Aorta (tissue), 5 donors: ENCODE results near the gene WDPCP. TPM values are rescaled to one million over a fixed set of nuclear protein-coding genes. Genes with fewer than 3 reads are reported as not detected.
"Not testable (repeated sequence)": the region's sequence is repeated elsewhere in the genome, so short reads cannot be mapped to it uniquely, and the experiment has no call there.

ENCODE experiments used
- ATAC-seq: fragments of 200-7000 bp; cut with Tn5 transposase; one replicate; pipeline ENCODE4 v1.9.1; 2022; ENCODE audit warnings: moderate library complexity; ENCODE audit not compliant: low FRiP score
- DNase-seq, 2 donors: peaks; one replicate each; pipeline ENCODE4 v3.0.0-alpha.2; 2020
- H3K27ac ChIP-seq, 2 donors: one replicate each; pipeline ENCODE4 v1.5.1; 2013; ENCODE audit warnings: low read length in 2 of 2, mild to moderate bottlenecking in 2 of 2, moderate library complexity in 2 of 2, control low read depth in 1 of 2, inconsistent platforms in 1 of 2, low read depth in 1 of 2
- H3K27me3 ChIP-seq, 2 donors: one replicate each; pipeline ENCODE4 v1.6.1; 2013; ENCODE audit warnings: control low read depth in 1 of 2, low read length in 1 of 2, mild to moderate bottlenecking in 1 of 2, moderate library complexity in 1 of 2; ENCODE audit not compliant: insufficient read depth in 2 of 2, control insufficient read depth in 1 of 2
- H3K36me3 ChIP-seq, 2 donors: one replicate each; pipeline ENCODE4 v1.6.1; 2013; ENCODE audit warnings: control low read depth in 1 of 2, low read length in 1 of 2, mild to moderate bottlenecking in 1 of 2; ENCODE audit not compliant: insufficient read depth in 2 of 2, control insufficient read depth in 1 of 2
- H3K4me1 ChIP-seq, 2 donors: one replicate each; pipeline ENCODE4 v1.6.1; 2013; ENCODE audit warnings: low read length in 2 of 2, control low read depth in 1 of 2, mild to moderate bottlenecking in 1 of 2, moderate library complexity in 1 of 2; ENCODE audit not compliant: insufficient read depth in 2 of 2, control insufficient read depth in 1 of 2
- H3K4me3 ChIP-seq, 2 donors: one replicate each; pipeline ENCODE4 v1.5.1; 2013; ENCODE audit warnings: low read length in 2 of 2, control low read depth in 1 of 2, mild to moderate bottlenecking in 1 of 2
- H3K9me3 ChIP-seq: one replicate; pipeline ENCODE4 v1.6.1; 2013; ENCODE audit warnings: mild to moderate bottlenecking, low read length; ENCODE audit not compliant: control insufficient read depth
- WGBS, 2 donors: extraction: QIAGEN DNeasy Blood & Tissue Kit; methylation state at CpG; one replicate each; pipeline ENCODE4 v1.1.7; 2013; 5-methylcytosine and 5-hydroxymethylcytosine counted together
- intact Hi-C, 2 donors: fragments of 100-400 bp; cut with DNase I; formaldehyde crosslinking; loops; one replicate each; pipeline versions ENCODE4 v1.14.2 to v1.15.0; 2022
- polyA plus RNA-seq, 2 donors: library from polyadenylated mRNA; stranded (reverse); fragments of 200-250 nt; gene quantifications; one replicate each; pipeline ENCODE4 v1.2.3, GENCODE V29; 2013
- total RNA-seq, 2 donors: library from RNA; stranded (reverse); fragmentation: NEBNext Ultra II Directional; extraction: Animal tissue kit (Norgen Biotek cat#: 25700); gene quantifications; one replicate each; pipeline ENCODE4 v1.2.1, GENCODE V29; 2021
- donor health status: healthy with polysubstance abuse.
- donor health status: Bipolar disorder and iron deficiency.
- donor health status: DM: no; HTN: no; CAD: no.
- donor health status: DM: no; HTN: no; CAD: no.
- donor health status: DM: yes; HTN: yes; CAD: no.

Gene WDPCP
- total and polyA plus RNA-seq, 4 donors: 2.9 to 20.8 (median 15.3) TPM

GRCh38 chr2:63323662-63324061 lies 264.6 kb downstream of the WDPCP start:
- H3K4me3 ChIP-seq, H3K9me3 ChIP-seq, H3K27me3 ChIP-seq, ATAC-seq, intact Hi-C loops, H3K4me1 ChIP-seq, H3K36me3 ChIP-seq, H3K27ac ChIP-seq, DNase-seq: not testable (repeated sequence)
- WGBS, 2 donors: 86 to 89% methylated on average over 11 of the region's 11 CpGs

- H3K9me3 ChIP-seq, intact Hi-C loops, H3K4me3 ChIP-seq, DNase-seq, H3K27me3 ChIP-seq, ATAC-seq, H3K27ac ChIP-seq, H3K36me3 ChIP-seq, H3K4me1 ChIP-seq: not testable (repeated sequence)
- 68 to 93% methylated on average over 2 of the region's 2 CpGs for WGBS, 2 donors
Measured at GRCh38 chr2:63321973-63322372, 266.3 kb downstream of the WDPCP start.

GRCh38 chr2:63320669-63321068 lies 267.6 kb downstream of the WDPCP start:
- Histone ChIP-seq H3K4me1 (no peaks in the 10 kb centered on the region), H3K4me3 (no peak overlapping the region), H3K9me3 (peaks cover 2% of the 10 kb centered on the region), H3K36me3 (no peaks in the 10 kb centered on the region), H3K27me3 (no peaks in the 10 kb centered on the region), H3K27ac (no peak overlapping the region)
- intact Hi-C loops: no loop called here
- DNase-seq (no peak), ATAC-seq (no peak)

GRCh38 chr2:63310614-63311013 lies 277.7 kb downstream of the WDPCP start:
- H3K9me3 ChIP-seq: no peaks in the 10 kb centered on the region
- no peak for ATAC-seq
- DNase-seq: no peak
- no peaks in the 10 kb centered on the region for H3K36me3 ChIP-seq
- H3K4me1 ChIP-seq: no peaks in the 10 kb centered on the region
- no peak overlapping the region for H3K27ac ChIP-seq
- no peaks in the 10 kb centered on the region for H3K27me3 ChIP-seq
- peak overlapping the region in 1 of 2 donors; percentile 8 for H3K4me3 ChIP-seq
- 77 to 84% methylated on average over 1 of the region's 1 CpG for WGBS, 2 donors
- intact Hi-C loops: no loop called here

GRCh38 chr2:63301481-63301880 lies 286.8 kb downstream of the WDPCP start:
- intact Hi-C loops: no loop called here
- Histone ChIP-seq H3K4me1 (no peaks in the 10 kb centered on the region), H3K27me3 (no peaks in the 10 kb centered on the region), H3K4me3 (no peak overlapping the region), H3K27ac (no peak overlapping the region), H3K9me3 (peaks cover 15% of the 10 kb centered on the region), H3K36me3 (peaks cover 3 to 9% of the 10 kb centered on the region in 2 donors)
- DNase-seq (no peak), ATAC-seq (no peak)
- 94 to 96% methylated on average over 1 of the region's 1 CpG for WGBS, 2 donors

GRCh38 chr2:63300835-63301234 lies 287.4 kb downstream of the WDPCP start:
- DNase-seq (no peak), ATAC-seq (no peak)
- Histone ChIP-seq H3K27me3 (no peaks in the 10 kb centered on the region), H3K4me3 (no peak overlapping the region), H3K9me3 (peaks cover 15% of the 10 kb centered on the region), H3K36me3 (peaks cover 3 to 9% of the 10 kb centered on the region in 2 donors), H3K27ac (no peak overlapping the region), H3K4me1 (no peaks in the 10 kb centered on the region)
- intact Hi-C loops: no loop called here
- WGBS, 2 donors: 98 to 100% methylated on average over 2 of the region's 2 CpGs

- Histone ChIP-seq H3K4me3 (no peak overlapping the region), H3K27ac (no peak overlapping the region), H3K4me1 (no peaks in the 10 kb centered on the region), H3K9me3 (peaks cover 8% of the 10 kb centered on the region), H3K27me3 (no peaks in the 10 kb centered on the region), H3K36me3 (no peaks in the 10 kb centered on the region)
- no peak for ATAC-seq
- DNase-seq: no peak
- WGBS, 2 donors: 96 to 100% methylated on average over 1 of the region's 1 CpG
- intact Hi-C loops: no loop called here
Measured at GRCh38 chr2:63287956-63288355, 300.3 kb downstream of the WDPCP start.

GRCh38 chr2:63286520-63286919 lies 301.8 kb downstream of the WDPCP start:
- intact Hi-C loops, H3K9me3 ChIP-seq, H3K27me3 ChIP-seq, H3K4me3 ChIP-seq, DNase-seq, H3K27ac ChIP-seq, H3K36me3 ChIP-seq, H3K4me1 ChIP-seq, ATAC-seq: not testable (repeated sequence)
- 95 to 96% methylated on average over 2 to 4 of the region's 4 CpGs for WGBS, 2 donors

GRCh38 chr2:63283273-63283672 lies 305.0 kb downstream of the WDPCP start:
- intact Hi-C loops: no loop called here
- Histone ChIP-seq H3K27me3 (no peaks in the 10 kb centered on the region), H3K9me3 (peaks cover 6% of the 10 kb centered on the region), H3K4me3 (no peak overlapping the region), H3K36me3 (no peaks in the 10 kb centered on the region), H3K27ac (no peak overlapping the region), H3K4me1 (no peaks in the 10 kb centered on the region)
- 96 to 97% methylated on average over 6 of the region's 6 CpGs for WGBS, 2 donors
- DNase-seq: no peak
- no peak for ATAC-seq
